HG03045 (cell line): ENCODE results near the gene CAMTA1.

ENCODE experiments used
- ATAC-seq: cut with Tn5 transposase; IDR thresholded peaks from one replicate; pipeline ENCODE4 v1.9.1; 2021; ENCODE audit warnings: mild to moderate bottlenecking, moderate library complexity; ENCODE audit not compliant: unreplicated experiment

The CAMTA1 gene

DNA sequence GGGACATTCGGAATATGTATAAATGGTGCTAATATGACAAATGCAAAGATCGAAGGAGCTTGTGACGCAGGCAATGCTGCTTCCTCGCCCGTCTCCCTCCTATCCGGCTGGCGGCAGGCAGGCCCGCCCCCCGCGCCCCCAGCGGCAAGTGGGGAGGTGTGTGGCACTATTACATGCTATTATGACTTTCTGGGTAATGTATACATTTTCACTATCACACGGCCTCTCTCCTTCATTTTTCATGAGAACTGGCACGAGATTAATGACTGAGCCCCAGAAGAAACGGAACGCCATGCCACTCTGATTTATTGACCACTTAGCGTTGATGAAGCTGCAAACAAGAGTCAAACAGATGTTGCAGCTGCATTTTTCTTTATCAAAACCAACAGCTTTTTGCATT is 846.9 kb downstream of the CAMTA1 start:
- ATAC-seq: no peak

DNA sequence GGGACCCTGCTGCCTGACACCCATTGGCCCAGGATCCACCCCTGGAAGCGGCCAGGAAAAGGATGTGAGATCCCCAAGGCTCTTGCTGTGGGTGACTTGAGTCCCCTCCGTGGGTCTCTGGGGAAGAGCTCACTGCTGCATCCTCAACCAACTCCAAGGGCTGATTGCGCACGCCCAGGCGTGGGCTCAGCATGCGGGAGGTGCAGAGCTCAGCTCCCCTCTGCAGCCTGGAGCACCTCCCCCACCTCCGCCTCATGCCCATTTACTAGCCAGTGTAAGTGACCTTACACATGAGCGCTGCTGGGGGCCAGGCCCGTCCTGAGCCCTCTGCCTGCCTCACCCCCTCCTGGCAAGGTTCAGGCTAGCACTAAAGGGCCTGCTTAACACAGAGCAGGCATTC is 847.4 kb downstream of the CAMTA1 start:
- no peak for ATAC-seq

DNA sequence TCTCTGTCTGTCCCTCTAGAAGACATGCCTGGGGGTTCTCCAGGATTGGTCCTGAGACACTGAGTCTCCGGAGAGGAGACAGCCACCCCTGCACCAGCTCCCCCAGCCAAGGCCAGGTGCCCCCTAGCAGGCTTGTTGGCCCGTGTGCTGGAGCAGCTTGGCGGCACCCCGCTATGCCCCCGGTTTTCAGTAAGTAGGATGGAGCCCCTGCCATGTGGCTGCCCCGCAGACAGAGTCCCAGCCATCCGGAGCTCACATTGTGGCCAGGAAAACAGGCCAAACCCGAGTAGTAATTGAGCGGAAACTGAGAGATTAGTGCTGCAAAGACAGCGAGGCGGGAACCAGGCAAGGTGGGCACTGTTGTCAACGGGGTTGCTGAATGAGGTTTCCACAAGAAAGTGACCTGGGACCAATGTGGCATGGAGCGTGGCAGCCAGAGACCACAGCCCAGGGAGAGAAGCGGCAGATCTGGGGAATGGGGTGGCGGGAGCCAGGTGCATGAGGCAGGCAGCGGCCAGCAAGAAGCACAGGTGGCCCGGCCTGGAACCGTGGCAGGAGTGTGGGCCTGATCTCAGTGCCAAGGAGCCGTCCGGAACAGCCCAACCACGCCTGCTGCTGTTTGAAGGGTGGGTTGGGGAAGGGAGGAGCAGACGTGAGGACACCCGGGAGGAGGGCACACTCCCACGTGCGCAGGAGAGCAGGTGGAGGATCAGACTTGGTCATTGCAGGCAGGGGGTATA is 848.4 kb downstream of the CAMTA1 start:
- no peak for ATAC-seq

DNA sequence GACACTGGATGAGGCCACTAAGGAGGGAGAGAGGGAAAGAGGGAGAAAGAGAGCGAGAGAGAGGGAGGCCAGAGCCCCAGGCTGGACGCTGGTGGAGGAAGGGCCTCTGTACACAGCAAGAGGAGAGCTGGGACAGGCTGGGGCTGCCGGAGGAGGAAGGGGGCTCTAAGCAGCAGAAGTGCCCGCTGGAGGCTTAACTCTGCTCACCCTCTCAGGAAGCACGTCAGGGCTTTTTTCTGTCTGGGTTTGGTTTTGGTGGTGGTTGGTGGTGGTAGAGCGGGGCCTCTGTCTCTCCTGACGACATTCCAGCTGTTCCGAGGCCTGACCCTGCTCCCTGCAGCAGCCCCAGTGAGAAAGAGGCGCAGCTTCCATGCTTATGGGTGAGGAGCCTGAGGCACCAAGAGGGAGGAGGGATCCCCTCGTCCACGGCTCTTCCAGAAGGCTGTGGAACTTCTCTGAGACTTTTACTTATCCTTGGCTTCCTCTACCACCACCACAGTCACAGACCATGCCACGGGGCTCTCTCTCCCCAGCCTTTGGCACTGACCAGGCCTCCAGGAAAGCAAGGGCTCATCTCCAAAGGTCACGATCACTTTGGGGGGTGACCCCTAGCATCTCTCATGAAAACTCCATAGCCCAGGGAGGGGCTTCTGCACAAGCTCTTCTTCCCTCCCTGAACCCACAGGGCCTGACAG is 849.4 kb downstream of the CAMTA1 start:
- ATAC-seq: no peak

DNA sequence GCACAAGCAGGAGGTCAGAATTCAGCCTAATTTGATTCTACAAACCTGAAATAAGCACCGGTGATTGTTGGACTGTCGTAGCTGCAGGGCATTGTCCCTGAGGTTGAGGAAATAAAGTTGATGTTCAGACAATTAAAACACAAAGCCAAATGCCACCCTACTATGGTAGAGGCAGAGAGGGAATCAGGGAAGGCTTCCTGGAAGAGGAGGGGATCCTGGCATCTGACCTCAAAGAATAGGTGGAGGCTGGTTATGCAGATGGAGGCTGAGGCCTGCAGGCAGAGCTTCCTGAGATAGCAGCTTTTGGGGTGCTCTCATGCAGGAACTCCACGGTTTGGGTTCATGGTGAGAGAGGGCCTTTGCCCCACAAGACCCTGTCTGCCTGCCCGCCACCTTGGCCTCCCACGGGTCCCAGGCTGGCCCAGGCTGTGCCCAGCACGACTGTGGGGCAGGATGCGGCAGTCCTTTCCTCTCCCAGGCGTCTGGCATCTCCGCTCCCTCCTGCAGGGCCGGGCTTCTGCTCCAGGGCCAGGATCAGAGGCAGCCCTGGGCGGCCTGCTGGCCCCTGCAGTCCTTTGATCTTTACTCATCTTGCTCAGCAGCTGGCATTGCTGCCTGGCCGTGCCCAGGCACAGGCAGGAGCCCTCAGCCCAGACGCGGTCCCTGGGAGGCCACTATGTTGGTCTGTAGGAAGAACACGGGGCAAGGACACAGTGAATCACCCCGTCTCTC is 851.7 kb downstream of the CAMTA1 start:
- no peak for ATAC-seq

DNA sequence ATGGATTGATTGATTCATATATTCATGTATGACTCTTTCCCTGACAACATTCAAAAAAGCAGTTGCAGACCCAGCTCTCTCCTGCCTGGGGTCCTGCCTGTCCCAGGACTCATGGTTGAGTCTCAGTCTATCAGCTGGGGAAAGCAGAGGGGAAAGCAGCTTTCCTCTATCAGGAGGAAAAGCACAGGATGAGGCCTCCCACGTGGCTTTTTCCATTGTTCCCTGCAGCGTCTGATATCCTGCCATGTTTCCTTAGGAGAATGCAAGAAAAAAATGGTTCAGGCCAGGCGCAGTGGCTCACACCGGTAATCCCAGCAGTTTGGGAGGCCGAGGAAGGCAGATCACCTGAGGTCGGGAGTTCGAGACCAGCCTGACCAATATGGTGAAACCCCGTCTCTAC is 852.8 kb downstream of the CAMTA1 start:
- no peak for ATAC-seq

DNA sequence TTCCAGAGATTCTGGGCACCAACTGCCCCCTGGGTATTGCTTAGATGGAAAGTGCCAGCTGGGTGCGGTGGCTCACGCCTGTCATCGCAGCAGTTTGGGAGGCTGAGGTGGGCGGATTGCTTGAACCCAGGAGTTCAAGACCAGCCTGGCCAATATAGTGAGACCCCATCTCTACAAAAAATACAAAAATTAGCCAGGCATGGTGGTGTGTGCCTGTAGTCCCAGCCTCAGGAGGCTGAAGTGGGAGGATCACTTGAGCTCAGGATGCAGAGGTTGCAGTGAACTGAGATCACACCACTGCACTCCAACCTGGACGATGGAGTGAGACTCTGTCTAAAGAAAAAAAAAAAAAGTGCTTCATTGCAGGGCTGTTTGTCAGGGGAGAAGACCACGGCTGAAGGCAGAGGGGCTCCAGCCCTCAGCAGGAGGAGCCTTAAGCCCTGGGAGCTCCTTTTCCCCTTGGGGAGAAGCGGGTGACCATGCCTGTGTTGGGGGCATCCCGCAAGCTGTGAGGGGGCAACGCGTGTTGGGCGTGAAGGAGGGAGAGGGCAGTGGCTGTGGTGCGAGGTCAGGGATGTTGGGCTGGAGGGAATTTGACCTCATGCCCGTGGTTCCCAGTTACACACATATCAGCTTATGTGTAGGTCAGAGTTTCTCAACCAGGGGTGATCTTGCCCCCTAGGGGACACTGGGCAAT is 854.3 kb downstream of the CAMTA1 start:
- ATAC-seq: no peak

DNA sequence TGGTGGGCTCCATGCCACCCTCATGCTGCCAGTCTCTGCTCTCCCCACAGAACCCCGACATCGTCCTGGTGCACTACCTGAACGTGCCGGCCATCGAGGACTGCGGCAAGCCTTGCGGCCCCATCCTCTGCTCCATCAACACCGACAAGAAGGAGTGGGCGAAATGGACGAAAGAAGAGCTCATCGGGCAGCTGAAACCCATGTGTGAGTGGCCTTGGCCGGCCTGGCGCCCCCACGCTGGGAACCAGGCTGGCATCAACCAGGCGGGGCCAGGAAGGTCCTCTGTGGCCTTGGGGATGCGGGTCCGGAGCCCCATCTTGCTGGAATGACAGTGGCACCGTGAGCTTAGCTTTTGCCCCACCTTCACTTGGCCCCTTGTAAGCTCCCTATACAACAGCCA is 855.1 kb downstream of the CAMTA1 start:
- ATAC-seq: no peak

DNA sequence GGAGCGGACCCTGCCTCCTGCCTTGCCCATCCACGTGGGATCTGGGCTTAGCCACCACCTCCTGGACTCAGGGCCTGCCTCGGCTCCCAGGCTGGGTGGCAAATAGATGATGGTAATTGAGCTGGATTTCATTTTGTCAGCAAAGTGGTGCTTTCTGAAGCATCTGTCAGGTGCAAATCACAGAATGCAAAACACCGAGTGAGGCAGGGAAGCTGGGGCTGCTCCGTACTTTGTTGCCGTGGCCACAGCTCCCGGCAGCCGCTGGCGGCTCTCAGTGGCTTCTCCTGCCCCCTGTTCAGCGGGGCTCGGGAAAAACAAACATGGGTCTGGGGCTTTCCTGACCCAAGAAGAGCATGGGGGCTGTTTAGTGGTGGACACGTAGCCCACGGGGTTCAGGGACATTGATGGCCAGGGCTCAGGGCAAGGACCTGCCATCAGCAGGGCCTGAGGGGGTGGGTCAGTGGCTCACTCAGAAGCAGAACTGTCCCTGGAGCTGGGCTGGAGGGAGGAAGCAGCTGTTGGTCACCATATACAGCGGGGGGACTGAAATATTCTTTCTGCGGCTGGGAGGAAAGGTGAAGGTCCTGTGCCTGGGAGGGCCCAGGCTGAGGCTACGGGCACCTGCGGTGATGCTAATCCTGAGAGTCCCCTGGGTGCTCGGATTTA is 855.8 kb downstream of the CAMTA1 start:
- ATAC-seq: no peak

DNA sequence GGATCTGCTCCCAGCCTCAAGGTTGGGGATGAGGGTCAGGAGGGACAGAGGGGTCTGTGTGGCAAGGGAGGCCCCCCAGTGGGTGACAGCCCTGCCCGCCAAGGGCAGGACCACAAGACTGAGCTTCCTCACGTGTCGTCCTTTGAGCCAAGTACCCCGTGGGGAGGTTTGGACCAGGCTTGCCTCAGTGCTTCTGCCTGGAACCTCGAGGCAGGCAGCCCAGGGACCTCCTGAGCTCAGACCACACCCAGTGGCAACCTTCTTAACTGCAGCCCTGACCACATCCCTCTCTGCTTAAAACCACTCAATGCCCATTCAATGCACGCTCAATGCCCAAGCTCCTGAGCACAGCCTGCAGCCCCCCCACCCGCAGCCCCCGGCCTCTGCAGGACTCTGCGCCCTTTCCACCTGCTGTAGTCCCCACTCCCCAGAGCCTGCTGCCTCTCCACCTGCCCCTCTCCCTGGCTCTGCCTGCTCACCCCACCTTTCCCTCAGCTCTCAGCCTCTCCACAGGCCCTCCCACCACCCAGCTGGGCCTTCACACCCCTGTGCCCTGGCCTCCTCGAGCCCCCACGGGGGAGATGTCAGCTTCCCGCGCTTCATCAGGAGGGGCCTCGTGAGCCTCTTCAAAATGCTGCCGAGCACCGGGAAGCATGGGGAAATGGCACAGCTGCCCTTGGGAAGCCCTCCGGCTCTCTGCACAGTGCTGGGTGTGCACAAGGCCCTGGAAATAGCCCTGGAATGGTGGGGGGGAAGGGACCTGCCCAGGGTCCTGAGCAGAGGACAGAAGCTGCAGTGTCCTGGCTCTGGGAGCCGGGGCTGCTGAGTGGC is 856.5 kb downstream of the CAMTA1 start:
- ATAC-seq: no peak

DNA sequence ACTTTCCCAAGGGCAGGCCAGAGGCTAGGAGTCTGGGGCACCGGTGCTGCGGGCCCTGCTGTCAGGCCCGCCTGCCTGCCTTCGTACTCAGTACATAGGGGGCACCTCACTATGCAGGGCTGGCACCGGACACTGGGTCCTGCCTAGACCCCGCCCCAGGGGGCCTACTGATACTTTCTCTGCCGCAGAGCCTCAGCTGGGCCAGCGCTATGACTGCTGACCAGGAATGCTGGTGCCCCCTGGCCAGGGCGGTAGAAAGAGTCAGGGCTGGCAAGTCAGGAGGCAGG is 857.1 kb downstream of the CAMTA1 start:
- no peak for ATAC-seq

DNA sequence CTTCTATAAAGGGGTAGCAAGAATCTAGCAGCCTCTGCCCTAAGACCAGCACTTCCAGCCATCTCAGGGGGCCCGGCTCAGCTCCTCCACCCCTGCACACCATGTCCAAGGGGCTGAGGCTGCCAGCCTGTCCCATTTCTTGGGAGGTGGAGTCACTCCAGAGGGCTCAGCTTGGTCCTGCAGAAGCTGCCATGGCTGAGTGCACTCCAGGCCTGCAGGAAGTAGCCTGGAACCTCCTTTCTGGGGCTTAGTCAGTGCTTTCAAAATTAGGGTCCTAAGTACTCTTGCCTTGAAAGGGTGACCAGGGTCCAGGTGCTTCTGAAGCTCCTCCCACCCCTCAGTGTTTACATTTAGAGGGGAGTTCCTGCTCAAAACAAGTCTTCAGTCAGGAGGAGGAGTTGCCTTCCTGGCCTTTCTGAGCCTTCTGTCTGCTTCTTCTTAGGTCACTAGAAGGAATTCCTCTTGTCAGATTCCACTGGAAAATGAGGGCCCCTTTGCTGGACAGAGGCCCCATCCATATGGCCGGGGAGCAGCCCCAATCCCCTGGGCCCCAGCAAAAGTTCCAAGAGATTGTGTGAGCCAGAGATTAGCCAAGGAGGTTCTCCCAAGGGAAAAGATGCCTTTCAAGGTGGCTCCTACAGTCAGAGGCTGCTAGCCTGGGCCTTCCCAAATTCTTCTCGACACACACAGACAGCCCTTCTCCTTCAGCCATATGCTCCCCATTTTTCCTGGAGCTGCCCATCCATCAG is 857.7 kb downstream of the CAMTA1 start:
- no peak for ATAC-seq

DNA sequence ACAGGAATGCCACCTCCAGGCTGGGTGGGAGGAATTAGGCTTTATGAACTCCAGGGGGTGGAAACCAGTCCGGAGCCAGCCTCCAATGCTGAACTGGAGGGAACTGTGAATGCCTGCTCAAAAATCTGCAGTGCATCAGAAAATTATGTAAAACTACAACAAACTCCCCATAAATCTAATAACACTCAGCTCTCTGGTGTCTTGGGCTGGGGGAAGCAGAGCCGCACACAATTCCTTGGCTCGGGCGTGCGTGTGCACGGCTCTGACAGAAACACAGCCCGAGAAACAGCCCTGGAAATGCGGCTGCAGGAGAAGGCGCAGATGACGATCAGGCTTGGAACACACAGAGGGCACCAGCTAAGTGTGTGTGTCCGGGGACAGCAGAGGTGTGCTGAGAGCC is 858.3 kb downstream of the CAMTA1 start:
- ATAC-seq: no peak

DNA sequence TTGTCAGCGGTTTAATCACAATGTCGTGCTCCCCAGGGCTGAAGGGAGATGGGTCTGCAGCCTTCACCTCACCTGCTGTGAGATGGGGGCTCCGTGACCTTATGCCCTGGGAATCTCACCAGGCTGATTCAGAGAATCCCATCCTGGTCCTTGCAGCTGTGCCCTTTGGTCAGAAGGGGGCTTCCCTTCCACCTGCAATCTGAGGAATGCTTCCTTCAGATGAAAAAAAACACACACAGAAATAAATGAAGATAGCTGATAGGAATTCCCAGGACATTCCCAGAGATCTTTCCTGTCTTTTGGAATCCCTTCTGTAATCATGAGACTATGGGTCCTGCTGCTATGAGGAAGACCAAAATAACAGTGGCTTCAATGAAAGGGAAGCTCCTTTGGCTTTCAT is 858.8 kb downstream of the CAMTA1 start:
- no peak for ATAC-seq

DNA sequence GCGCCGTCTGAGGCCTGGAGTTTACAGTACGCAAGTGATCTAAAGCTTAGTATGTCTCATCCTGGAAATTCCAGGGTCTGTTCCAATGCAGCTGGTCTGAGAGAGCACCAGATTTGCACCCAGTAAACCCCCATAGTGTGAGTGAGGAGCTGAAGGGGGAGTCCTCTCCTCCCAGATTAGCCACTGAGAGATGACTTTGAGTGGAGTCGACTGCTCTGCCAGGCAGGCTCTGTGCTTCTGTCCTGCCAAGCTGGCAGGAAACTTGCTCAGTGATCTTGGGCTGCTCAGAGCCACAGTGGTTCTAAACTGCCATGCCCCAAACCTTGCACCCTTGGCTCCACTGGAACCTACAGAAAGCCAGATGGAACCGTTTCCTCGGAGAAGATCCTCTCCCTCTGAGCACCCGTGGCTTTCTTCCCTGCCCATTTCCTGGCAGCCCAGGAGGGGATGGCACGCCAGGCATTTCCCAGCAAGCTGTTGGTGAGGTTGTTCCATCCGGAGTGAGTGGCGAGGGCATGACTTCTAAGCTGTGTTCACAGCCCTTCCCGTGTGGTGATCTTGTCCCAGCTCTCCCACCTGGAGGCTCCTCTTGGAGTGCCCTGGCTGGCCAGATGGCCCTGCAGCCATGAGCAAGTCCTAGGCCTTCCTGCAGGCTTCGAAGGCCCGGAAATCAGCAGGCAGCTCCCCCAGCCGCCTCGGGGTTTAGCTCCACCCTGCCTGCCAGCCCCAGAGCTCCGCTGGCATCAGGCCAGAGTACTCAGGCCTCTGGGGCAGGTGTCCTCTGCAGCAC is 859.9 kb downstream of the CAMTA1 start:
- ATAC-seq: no peak

DNA sequence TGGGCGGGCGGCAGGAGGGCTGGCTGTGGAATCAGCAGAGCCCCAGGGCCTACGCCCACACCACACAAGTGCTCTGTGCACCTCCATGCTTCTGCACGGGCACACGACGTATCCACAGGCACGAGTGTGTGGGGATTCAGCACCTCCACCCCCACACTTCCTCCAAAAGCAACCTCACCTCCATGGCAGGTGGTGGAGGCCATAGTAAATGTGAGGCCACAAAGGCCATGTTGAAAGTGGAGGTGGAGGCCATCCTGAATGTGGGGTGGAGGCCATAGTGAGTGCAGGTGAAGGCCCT is 860.4 kb downstream of the CAMTA1 start:
- no peak for ATAC-seq

DNA sequence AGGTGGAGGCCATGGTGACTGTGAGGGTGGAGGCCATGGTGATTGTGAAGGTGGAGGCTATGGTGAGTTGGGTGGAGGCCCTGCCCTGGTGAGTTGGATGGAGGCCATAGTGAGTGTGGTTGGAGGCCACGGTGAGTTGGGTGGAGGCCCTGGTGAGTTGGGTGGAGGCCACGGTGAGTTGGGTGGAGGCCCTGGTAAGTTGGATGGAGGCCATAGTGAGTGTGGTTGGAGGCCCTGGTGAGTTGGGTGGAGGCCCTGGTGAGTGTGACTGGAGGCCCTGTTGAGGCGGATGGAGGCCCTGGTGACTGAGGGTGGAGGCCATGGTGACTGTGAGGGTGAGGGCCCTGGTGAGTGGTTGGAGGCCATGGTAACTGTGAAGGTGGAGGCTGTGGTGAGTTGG is 860.9 kb downstream of the CAMTA1 start:
- no peak for ATAC-seq

DNA sequence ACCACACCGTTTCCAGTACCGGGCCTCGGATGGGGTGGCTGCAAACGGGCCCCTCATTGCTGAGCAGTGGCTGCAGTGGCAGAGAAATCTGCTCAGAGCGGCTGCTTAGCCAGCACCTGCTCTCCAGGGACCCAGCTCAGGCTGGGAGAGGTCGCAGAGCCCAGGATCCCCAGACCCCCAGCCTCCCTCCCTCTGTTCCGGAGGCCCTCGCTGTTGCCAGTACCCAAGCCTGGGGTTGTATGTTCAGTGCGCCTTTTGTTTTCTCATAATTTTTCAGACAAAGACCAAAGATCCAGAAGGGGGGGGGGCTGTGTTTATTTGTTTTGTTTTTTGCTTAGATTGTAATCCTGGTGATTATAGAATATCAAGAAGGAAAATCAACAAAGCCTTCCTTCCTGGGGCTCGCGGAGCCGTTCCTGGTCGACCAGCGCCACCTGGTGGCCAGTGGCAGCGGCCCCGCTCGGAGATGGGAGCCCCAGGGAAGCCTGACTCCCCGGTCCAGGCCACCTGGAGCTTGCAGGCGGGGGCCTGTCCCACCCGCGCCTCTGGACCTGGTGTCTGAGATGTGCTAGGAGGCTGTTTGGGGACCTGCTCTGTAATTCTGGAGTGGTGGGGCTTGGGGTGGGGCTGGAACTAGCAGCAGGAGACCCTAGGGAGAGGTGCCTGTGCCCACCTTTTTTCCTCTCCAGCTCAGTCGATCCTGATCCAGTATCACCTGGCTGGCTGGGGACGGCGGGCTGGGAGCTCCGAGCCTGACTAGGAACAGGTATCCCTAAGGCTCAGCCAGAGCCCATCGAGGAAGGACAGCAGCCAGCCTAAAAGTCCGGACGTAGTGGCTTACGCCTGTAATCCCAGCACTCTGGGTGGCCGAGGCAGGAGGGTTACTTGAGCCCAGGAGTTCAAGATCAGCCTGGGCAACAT is 862.0 kb downstream of the CAMTA1 start:
- ATAC-seq: no peak
